ENCODE results near the gene PROX1.

The PROX1 gene

DNA sequence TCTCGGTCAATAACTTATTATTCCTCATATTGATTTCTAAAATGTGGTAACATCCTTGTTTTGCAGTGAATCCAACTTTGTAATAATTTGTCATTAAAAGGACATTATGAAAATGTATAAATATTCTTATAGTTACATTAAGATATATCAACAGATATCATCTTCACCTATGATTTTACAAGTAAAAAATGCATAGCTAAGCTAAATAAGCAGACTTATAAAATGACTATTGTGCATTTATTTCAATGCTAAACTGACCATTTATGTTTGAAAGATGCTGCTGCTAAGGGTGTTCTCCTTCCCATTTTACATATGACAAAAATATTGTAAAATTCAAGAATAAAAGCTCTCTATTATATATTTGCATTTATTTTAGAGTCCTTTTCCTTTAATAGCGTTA is 7.8 kb downstream of the PROX1 start:
- no peaks in the 10 kb centered on the region for H3K79me2 ChIP-seq (ENCODE audit: insufficient read depth, low read length)

DNA sequence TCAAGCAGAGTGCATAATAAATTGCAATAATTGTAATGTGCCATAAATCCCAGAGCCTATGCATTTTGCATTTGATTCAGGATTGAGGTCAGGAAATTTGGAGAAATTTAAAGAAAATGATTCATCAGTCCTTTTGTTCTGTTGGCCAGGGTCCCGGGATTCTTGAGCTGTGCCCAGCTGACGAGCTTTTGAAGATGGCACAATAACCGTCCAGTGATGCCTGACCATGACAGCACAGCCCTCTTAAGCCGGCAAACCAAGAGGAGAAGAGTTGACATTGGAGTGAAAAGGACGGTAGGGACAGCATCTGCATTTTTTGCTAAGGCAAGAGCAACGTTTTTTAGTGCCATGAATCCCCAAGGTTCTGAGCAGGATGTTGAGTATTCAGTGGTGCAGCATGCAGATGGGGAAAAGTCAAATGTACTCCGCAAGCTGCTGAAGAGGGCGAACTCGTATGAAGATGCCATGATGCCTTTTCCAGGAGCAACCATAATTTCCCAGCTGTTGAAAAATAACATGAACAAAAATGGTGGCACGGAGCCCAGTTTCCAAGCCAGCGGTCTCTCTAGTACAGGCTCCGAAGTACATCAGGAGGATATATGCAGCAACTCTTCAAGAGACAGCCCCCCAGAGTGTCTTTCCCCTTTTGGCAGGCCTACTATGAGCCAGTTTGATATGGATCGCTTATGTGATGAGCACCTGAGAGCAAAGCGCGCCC is 8.7 kb downstream of the PROX1 start:
- TF ChIP-seq EZH2 (IDR thresholded peaks at IDR 0.05; ENCODE audit: borderline replicate concordance, low read depth, low read length, severe bottlenecking): no peak
- TF ChIP-seq, protein P1, sequence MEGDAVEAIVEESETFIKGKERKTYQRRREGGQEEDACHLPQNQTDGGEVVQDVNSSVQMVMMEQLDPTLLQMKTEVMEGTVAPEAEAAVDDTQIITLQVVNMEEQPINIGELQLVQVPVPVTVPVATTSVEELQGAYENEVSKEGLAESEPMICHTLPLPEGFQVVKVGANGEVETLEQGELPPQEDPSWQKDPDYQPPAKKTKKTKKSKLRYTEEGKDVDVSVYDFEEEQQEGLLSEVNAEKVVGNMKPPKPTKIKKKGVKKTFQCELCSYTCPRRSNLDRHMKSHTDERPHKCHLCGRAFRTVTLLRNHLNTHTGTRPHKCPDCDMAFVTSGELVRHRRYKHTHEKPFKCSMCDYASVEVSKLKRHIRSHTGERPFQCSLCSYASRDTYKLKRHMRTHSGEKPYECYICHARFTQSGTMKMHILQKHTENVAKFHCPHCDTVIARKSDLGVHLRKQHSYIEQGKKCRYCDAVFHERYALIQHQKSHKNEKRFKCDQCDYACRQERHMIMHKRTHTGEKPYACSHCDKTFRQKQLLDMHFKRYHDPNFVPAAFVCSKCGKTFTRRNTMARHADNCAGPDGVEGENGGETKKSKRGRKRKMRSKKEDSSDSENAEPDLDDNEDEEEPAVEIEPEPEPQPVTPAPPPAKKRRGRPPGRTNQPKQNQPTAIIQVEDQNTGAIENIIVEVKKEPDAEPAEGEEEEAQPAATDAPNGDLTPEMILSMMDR (IDR thresholded peaks at IDR 0.05; ENCODE audit: borderline replicate concordance, extremely low read depth, low read length, poor library complexity, severe bottlenecking): no peak

More for the DNA sequence above, 7.8 kb downstream of the PROX1 start:
- Histone ChIP-seq H3K27me3 (ENCODE audit: insufficient read depth, low read length, poor library complexity) (no peaks in the 10 kb centered on the region), H4K20me1 (ENCODE audit: insufficient read depth, low read length) (no peaks in the 10 kb centered on the region), H3K9me3 (ENCODE audit: insufficient read depth, low read length, severe bottlenecking) (no peaks in the 10 kb centered on the region), H3K4me3 (ENCODE audit: low read depth in 1 of 2, low read length in 2 of 2) (no peak overlapping the region), H3K36me3 (ENCODE audit: insufficient read depth, low read length) (no peaks in the 10 kb centered on the region), H3K27ac (ENCODE audit: low read length) (no peak overlapping the region), H2AFZ (ENCODE audit: low read depth, low read length) (no peak overlapping the region), H3K4me2 (ENCODE audit: insufficient read depth, low read length) (no peak overlapping the region), H3K9ac (ENCODE audit: low read depth, low read length) (no peak overlapping the region), H3K4me1 (ENCODE audit: insufficient read depth, low read length) (no peaks in the 10 kb centered on the region)
- TF ChIP-seq, protein P1 (IDR thresholded peaks at IDR 0.05; ENCODE audit: borderline replicate concordance, extremely low read depth, low read length, poor library complexity, severe bottlenecking): no peak
- no peak for TF ChIP-seq EZH2 (IDR thresholded peaks at IDR 0.05; ENCODE audit: borderline replicate concordance, low read depth, low read length, severe bottlenecking)
- ATAC-seq (ENCODE audit: insufficient read depth, low read depth) (no peak), DNase-seq (no peak)

DNA sequence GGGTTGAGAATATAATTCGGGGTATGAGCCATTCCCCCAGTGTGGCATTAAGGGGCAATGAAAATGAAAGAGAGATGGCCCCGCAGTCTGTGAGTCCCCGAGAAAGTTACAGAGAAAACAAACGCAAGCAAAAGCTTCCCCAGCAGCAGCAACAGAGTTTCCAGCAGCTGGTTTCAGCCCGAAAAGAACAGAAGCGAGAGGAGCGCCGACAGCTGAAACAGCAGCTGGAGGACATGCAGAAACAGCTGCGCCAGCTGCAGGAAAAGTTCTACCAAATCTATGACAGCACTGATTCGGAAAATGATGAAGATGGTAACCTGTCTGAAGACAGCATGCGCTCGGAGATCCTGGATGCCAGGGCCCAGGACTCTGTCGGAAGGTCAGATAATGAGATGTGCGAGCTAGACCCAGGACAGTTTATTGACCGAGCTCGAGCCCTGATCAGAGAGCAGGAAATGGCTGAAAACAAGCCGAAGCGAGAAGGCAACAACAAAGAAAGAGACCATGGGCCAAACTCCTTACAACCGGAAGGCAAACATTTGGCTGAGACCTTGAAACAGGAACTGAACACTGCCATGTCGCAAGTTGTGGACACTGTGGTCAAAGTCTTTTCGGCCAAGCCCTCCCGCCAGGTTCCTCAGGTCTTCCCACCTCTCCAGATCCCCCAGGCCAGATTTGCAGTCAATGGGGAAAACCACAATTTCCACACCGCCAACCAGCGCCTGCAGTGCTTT is 9.4 kb downstream of the PROX1 start:
- DNase-seq (no peak), ATAC-seq (ENCODE audit: insufficient read depth, low read depth) (no peak)
- Histone ChIP-seq H4K20me1 (ENCODE audit: insufficient read depth, low read length) (no peaks in the 10 kb centered on the region), H3K27me3 (ENCODE audit: insufficient read depth, low read length, poor library complexity) (no peaks in the 10 kb centered on the region), H3K36me3 (ENCODE audit: insufficient read depth, low read length) (no peaks in the 10 kb centered on the region), H3K4me1 (ENCODE audit: insufficient read depth, low read length) (0 out of 2 replicates have a peak, but pooled peaks cover 3% of the 10 kb centered on the region), H3K4me3 (ENCODE audit: low read depth in 1 of 2, low read length in 2 of 2) (no peak overlapping the region), H2AFZ (ENCODE audit: low read depth, low read length) (no peak overlapping the region), H3K9ac (ENCODE audit: low read depth, low read length) (no peak overlapping the region), H3K4me2 (ENCODE audit: insufficient read depth, low read length) (no peak overlapping the region), H3K9me3 (ENCODE audit: insufficient read depth, low read length, severe bottlenecking) (no peaks in the 10 kb centered on the region), H3K27ac (ENCODE audit: low read length) (no peak overlapping the region), H3K79me2 (ENCODE audit: insufficient read depth, low read length) (no peaks in the 10 kb centered on the region)
- TF ChIP-seq, protein P1 (IDR thresholded peaks at IDR 0.05; ENCODE audit: borderline replicate concordance, extremely low read depth, low read length, poor library complexity, severe bottlenecking): no peak
- TF ChIP-seq EZH2 (IDR thresholded peaks at IDR 0.05; ENCODE audit: borderline replicate concordance, low read depth, low read length, severe bottlenecking): no peak

More for the DNA sequence above, 8.7 kb downstream of the PROX1 start:
- Histone ChIP-seq H3K27me3 (ENCODE audit: insufficient read depth, low read length, poor library complexity) (no peaks in the 10 kb centered on the region), H3K36me3 (ENCODE audit: insufficient read depth, low read length) (no peaks in the 10 kb centered on the region), H3K27ac (ENCODE audit: low read length) (no peak overlapping the region), H3K4me3 (ENCODE audit: low read depth in 1 of 2, low read length in 2 of 2) (no peak overlapping the region), H3K4me2 (ENCODE audit: insufficient read depth, low read length) (no peak overlapping the region), H4K20me1 (ENCODE audit: insufficient read depth, low read length) (no peaks in the 10 kb centered on the region), H3K4me1 (ENCODE audit: insufficient read depth, low read length) (no peaks in the 10 kb centered on the region), H3K9me3 (ENCODE audit: insufficient read depth, low read length, severe bottlenecking) (no peaks in the 10 kb centered on the region), H3K9ac (ENCODE audit: low read depth, low read length) (no peak overlapping the region), H3K79me2 (ENCODE audit: insufficient read depth, low read length) (no peaks in the 10 kb centered on the region), H2AFZ (ENCODE audit: low read depth, low read length) (no peak overlapping the region)
- ATAC-seq (ENCODE audit: insufficient read depth, low read depth) (no peak), DNase-seq (no peak)

All from DND-41 (cell line).